HCT116 (cell line): Measurements from ENCODE around the gene RAI1. TPM values are rescaled to one million over a fixed set of nuclear protein-coding genes. Genes with fewer than 3 reads are reported as not detected.
A peak's percentile ranks its signal among the peaks of the same experiment; 100 is the strongest.

Experiments used
- ATAC-seq: fragments of 200-7000 bp; cut with Tn5 transposase; 2 replicates; pipeline ENCODE4 v1.9.1; 2020; ENCODE audit warnings: mild to moderate bottlenecking, moderate library complexity
- BruUV-seq: library from RNA; stranded (reverse); fragments of 400-500 nt; replicated peaks from 2 replicates; lab custom pipeline; 2021; lab: Mats Ljungman, UMichigan
- CTCF ChIA-PET: fragments of 300-600 bp; sonication (Branson Sonifier 250); formaldehyde crosslinking; loops from one replicate; lab custom pipeline; 2021; ENCODE audit warnings: antibody characterized with exemption; lab: Charles Lee
- POLR2A ChIA-PET: fragments of 300-600, 350-600 bp; sonication (Branson Sonifier 250); formaldehyde crosslinking; loops from one replicate; lab custom pipeline; 2021; ENCODE audit warnings: antibody characterized with exemption; lab: Charles Lee
- RAD21 ChIA-PET, 2 experiments: fragments of 300-600 bp; sonication (Branson Sonifier 250); formaldehyde crosslinking; loops; one replicate each; lab custom pipeline; 2023; ENCODE audit warnings: low total read pairs in 2 of 2; ENCODE audit not compliant: uncharacterized antibody in 2 of 2, unreplicated experiment in 2 of 2, low non-redundant PET in 1 of 2; lab: Charles Lee
- DNase-seq: peaks from one replicate; pipeline ENCODE4 v3.0.0-alpha.2; 2010; ENCODE audit warnings: low read depth, low spot score
- H2AFZ ChIP-seq: fragments of 200-600 bp; shearing (Covaris generic), sonication (generic); 2 replicates; pipeline ENCODE4 v1.6.1; 2017; ENCODE audit warnings: low read depth, mixed run types, mixed read lengths, antibody characterized with exemption, low read length; ENCODE audit not compliant: poor library complexity, severe bottlenecking
- H3K27ac ChIP-seq: 2 replicates; pipeline ENCODE4 v1.5.1; 2012; ENCODE audit warnings: low read depth, low read length
- H3K27me3 ChIP-seq: fragments of 200-600 bp; sonication (generic); 2 replicates; pipeline ENCODE4 v1.6.1; 2016; ENCODE audit warnings: mixed run types, low read length, mixed read lengths; ENCODE audit not compliant: insufficient read depth
- H3K36me3 ChIP-seq, 2 experiments: fragments of 200-500 bp in 1 of 2; fragments of 200-600 bp in 1 of 2; sonication (Bioruptor generic) in 1 of 2; sonication (generic) in 1 of 2; 2 replicates each; pipeline versions ENCODE4 v1.5.1 to v1.6.1; 2014 to 2016; ENCODE audit warnings: low read length in 2 of 2, inconsistent platforms in 1 of 2, mixed read lengths in 1 of 2, mixed run types in 1 of 2; ENCODE audit not compliant: insufficient read depth in 2 of 2, control insufficient read depth in 1 of 2
- H3K4me1 ChIP-seq, 2 experiments: fragments of 200-600 bp in 1 of 2; sonication (generic) in 1 of 2; 2 replicates each; pipeline versions ENCODE4 v1.5.1 to v1.6.1; 2012 to 2017; ENCODE audit warnings: low read length in 2 of 2, inconsistent platforms in 1 of 2, mild to moderate bottlenecking in 1 of 2, mixed read lengths in 1 of 2, mixed run types in 1 of 2, moderate library complexity in 1 of 2; ENCODE audit not compliant: insufficient read depth in 2 of 2, control insufficient read depth in 1 of 2
- H3K4me2 ChIP-seq: fragments of 200-600 bp; sonication (generic); 2 replicates; pipeline ENCODE4 v1.6.1; 2017; ENCODE audit warnings: mixed run types, low read length, mixed read lengths
- H3K4me3 ChIP-seq, 2 experiments: fragments of 200-600 bp in 1 of 2; sonication (generic) in 1 of 2; replicated peaks in 1 of 2; 2 replicates each; pipeline ENCODE4 v1.5.1; 2011 to 2016; ENCODE audit warnings: low read length in 2 of 2, control low read depth in 1 of 2, low read depth in 1 of 2, mild to moderate bottlenecking in 1 of 2, mixed read lengths in 1 of 2, mixed run types in 1 of 2
- H3K79me2 ChIP-seq: fragments of 200-600 bp; sonication (generic); 2 replicates; pipeline ENCODE4 v1.6.1; 2017; ENCODE audit warnings: mild to moderate bottlenecking, mixed run types, low read length, moderate library complexity, mixed read lengths; ENCODE audit not compliant: insufficient read depth
- H3K9ac ChIP-seq: fragments of 200-600 bp; sonication (generic); 2 replicates; pipeline ENCODE4 v1.6.1; 2016; ENCODE audit warnings: low read length, mixed read lengths
- H3K9me2 ChIP-seq: fragments of 200-600 bp; sonication (generic), shearing (Covaris generic); 2 replicates; pipeline ENCODE4 v1.6.1; 2017; ENCODE audit warnings: mixed run types, mild to moderate bottlenecking, moderate library complexity; ENCODE audit not compliant: insufficient read depth
- H3K9me3 ChIP-seq, 2 experiments: fragments of 200-500 bp in 1 of 2; fragments of 200-600 bp in 1 of 2; sonication (Bioruptor generic) in 1 of 2; sonication (generic) in 1 of 2; 2 replicates each; pipeline ENCODE4 v1.6.1; 2014 to 2017; ENCODE audit warnings: low read length in 2 of 2, mixed read lengths in 2 of 2, inconsistent platforms in 1 of 2, low read depth in 1 of 2, mild to moderate bottlenecking in 1 of 2, mixed run types in 1 of 2, moderate library complexity in 1 of 2; ENCODE audit not compliant: control insufficient read depth in 1 of 2, insufficient read depth in 1 of 2
- H4K20me1 ChIP-seq: fragments of 200-600 bp; sonication (generic), shearing (Covaris generic); 2 replicates; pipeline ENCODE4 v1.6.1; 2017; ENCODE audit warnings: mixed run types, mild to moderate bottlenecking, moderate library complexity; ENCODE audit not compliant: insufficient read depth
- CBX3 ChIP-seq: IDR thresholded peaks from 2 replicates; pipeline ENCODE4 v1.6.1; 2012; ENCODE audit warnings: low read depth
- EZH2phosphoT487 ChIP-seq: fragments of 200-600 bp; IDR thresholded peaks from 2 replicates; pipeline ENCODE4 v1.6.1; 2018; ENCODE audit warnings: antibody characterized with exemption, borderline replicate concordance
- JUND ChIP-seq: IDR thresholded peaks from 2 replicates; pipeline ENCODE4 v1.6.1; 2012
- SIN3A ChIP-seq: IDR thresholded peaks from 2 replicates; pipeline ENCODE4 v1.6.1; 2012; ENCODE audit warnings: low read depth
- ZNF274 ChIP-seq: fragments of 200-500 bp; sonication (Bioruptor generic); IDR thresholded peaks from 2 replicates; pipeline ENCODE4 v1.6.1; 2014; ENCODE audit warnings: mild to moderate bottlenecking, low read depth, low read length, inconsistent platforms
- intact Hi-C: fragments of 100-400 bp; cut with micrococcal nuclease; formaldehyde crosslinking; loops from 2 replicates; pipeline ENCODE4 v1.10.0; 2022
- total RNA-seq: library from RNA; stranded (reverse); gene quantifications from one replicate; pipeline ENCODE4 v1.2.1, GENCODE V29; 2021; ENCODE audit not compliant: unreplicated experiment
- TF ChIP-seq, protein P1 (sequence below), 3 experiments: fragments of 200-600 bp in 1 of 3; sonication (generic) in 1 of 3; IDR thresholded peaks in 2 of 3; conservative IDR thresholded peaks in 1 of 3; 2 replicates each; pipeline ENCODE4 v1.5.1; 2012 to 2017; ENCODE audit warnings: low read depth in 2 of 3, low read length in 2 of 3, antibody characterized with exemption in 1 of 3, borderline replicate concordance in 1 of 3, control low read depth in 1 of 3, mild to moderate bottlenecking in 1 of 3, mixed read lengths in 1 of 3, mixed run types in 1 of 3, moderate library complexity in 1 of 3; ENCODE audit not compliant: insufficient read depth in 1 of 3

Gene RAI1
- total RNA-seq, 1 experiment from 2014 or later, result 38.5 TPM

DNA sequence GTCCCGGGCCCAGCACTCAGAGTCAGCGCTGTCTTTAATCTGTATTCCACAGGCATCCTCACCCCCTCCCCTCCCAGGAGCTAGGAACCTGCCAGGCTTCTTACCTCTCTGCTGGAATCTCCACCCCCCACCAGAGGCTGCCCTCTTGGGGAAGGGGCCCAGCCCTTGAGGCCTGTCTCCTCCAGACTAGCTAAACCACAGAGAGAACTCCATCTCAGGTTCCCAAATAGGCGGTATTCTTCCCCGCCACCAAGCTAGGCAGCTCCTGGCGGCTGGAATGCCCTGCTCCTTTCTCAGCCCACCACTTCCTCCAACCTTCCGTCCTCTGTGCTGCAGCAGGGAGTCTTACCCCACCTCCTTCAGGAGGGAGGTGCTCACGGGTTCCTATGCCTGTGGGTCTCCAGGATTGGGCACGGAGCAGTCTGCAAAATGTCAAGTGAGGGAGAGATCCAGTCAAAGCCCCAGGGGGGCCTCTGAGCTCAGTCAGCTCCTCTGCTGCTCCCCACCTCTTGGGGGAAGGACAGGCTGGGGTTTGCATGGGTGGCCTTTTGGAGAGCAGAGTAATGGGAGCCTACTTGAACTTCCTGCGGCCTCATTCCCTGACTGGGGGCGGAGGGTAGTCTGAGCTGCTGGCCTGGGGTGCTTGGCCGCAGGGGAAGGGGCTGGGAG lies 99.8 kb downstream of the RAI1 start:
- RAD21 ChIA-PET, result no interaction called here
- no peaks in the 10 kb centered on the region; the same call in 1 of the 2 replicates for H4K20me1 ChIP-seq
- H3K36me3 ChIP-seq, result no peaks in the 10 kb centered on the region
- no peak overlapping the region for H2AFZ ChIP-seq
- CTCF ChIA-PET, result interaction anchor here (1.1 kb wide), 1 partner anchor 69 kb away, joined by 3 read pairs; no protein-coding TSS in a partner anchor
- TF ChIP-seq ZNF274, result no peak
- TF ChIP-seq JUND, result no peak
- TF ChIP-seq, protein P1, sequence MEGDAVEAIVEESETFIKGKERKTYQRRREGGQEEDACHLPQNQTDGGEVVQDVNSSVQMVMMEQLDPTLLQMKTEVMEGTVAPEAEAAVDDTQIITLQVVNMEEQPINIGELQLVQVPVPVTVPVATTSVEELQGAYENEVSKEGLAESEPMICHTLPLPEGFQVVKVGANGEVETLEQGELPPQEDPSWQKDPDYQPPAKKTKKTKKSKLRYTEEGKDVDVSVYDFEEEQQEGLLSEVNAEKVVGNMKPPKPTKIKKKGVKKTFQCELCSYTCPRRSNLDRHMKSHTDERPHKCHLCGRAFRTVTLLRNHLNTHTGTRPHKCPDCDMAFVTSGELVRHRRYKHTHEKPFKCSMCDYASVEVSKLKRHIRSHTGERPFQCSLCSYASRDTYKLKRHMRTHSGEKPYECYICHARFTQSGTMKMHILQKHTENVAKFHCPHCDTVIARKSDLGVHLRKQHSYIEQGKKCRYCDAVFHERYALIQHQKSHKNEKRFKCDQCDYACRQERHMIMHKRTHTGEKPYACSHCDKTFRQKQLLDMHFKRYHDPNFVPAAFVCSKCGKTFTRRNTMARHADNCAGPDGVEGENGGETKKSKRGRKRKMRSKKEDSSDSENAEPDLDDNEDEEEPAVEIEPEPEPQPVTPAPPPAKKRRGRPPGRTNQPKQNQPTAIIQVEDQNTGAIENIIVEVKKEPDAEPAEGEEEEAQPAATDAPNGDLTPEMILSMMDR (IDR thresholded peaks at IDR 0.05 in 2 of 3, conservative IDR thresholded peaks at IDR 0.05 in 1 of 3; ENCODE audit: borderline replicate concordance in 1 of 3, insufficient read depth in 1 of 3, low read depth in 2 of 3, low read length in 2 of 3), result peak in 2 of 3 experiments; percentile 13 to 15; a peak in 2 of 6 replicates
- TF ChIP-seq SIN3A, result no peak
- no peak for TF ChIP-seq EZH2phosphoT487
- TF ChIP-seq CBX3, result no peak
- no peak for DNase-seq
- H3K4me1 ChIP-seq, result peaks cover 39 to 65% of the 10 kb centered on the region in 2 experiments
- H3K27ac ChIP-seq, result peak overlapping the region; percentile 80
- BruUV-seq, result no TSS peak
- POLR2A ChIA-PET, result no interaction called here
- H3K27me3 ChIP-seq, result no peaks in the 10 kb centered on the region
- peak; percentile 16; the same call in 1 of the 2 replicates for ATAC-seq
- intact Hi-C loops, result loop anchor here (10.0 kb wide), 1 partner anchor 96 kb away; the partner anchor contains the start of gene RAI1
- peak overlapping the region; percentile 25 for H3K9ac ChIP-seq
- H3K79me2 ChIP-seq, result peaks cover 42% of the 10 kb centered on the region
- H3K9me3 ChIP-seq, result no peaks in the 10 kb centered on the region
- peak overlapping the region; percentile 91 for H3K4me2 ChIP-seq
- H3K4me3 ChIP-seq, result no peak overlapping the region
- H3K9me2 ChIP-seq, result no peaks in the 10 kb centered on the region
